Measurements from ENCODE around the gene CAMKMT.
"Not testable (repeated sequence)": the region's sequence is repeated elsewhere in the genome, so short reads cannot be mapped to it uniquely, and the experiment has no call there.

CAMKMT gene

DNA sequence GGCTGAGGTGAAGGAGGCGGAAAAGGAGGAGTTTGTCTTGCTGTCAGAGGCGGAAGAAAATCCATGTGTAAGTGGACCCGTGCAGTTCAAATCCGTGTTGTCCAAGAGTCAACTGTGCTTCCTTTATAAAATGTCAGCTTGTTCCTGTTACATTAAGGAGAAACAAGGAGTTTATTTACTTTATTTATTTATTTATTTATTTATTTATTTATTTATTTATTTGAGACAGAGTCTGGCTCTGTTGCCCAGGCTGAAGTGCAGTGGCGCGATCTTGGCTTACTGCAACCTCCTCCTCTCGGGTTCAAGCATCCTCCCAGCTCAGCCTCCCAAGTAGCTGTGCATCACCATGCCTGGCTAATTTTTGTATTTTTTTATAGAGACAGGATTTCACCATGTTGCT lies 143.9 kb downstream of the CAMKMT start:
- not testable (repeated sequence) for DNase-seq (ENCODE audit: low read depth)

DNA sequence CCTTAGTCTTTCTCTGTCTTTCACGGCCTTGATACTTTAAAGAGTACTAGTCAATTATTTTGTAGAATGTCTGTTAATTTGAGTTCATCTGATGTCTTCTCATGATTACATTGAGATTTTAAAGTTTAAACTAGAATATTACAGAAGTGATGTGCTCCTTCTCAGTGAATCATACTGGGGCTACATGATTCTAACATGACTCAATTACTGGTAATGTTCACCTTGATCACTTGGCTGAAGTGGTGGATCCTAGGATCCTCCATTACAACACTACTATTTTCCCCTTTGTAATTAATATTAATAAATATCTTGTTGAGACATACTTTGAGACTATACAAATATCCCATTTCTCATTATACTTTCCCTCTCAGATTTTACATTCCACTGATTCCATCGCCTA lies 148.5 kb downstream of the CAMKMT start:
- no peak for DNase-seq (ENCODE audit: low read depth)

GRCh38 chr2:44515416-44515815 lies 153.7 kb downstream of the CAMKMT start:
- DNase-seq (ENCODE audit: low read depth), result no peak

GRCh38 chr2:44519026-44519425 lies 157.3 kb downstream of the CAMKMT start:
- no peak for DNase-seq (ENCODE audit: low read depth)

GRCh38 chr2:44522846-44523245 lies 161.1 kb downstream of the CAMKMT start:
- DNase-seq (ENCODE audit: low read depth), result no peak

- no peak for DNase-seq (ENCODE audit: low read depth)
Observed at GRCh38 chr2:44524347-44524926, 162.7 kb downstream of the CAMKMT start.

DNA sequence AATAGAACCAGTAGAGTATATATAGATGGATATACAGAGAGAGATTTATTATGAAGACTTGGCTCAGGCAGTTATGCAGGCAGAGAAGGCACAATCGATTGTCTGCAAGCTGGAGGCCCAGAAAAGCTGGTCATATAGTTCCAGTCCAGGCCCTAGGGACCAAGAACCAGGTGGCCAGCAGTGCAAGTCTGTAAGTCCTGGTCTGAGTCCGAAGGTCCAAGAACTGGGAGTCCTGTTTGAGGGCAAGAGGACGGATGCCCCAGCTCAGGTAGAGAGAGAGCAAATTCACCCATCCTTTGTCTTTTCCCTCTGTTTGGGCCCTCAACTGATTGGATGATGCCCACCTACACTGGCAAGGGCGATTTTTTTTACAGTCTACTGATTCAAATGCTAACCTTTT lies 164.6 kb downstream of the CAMKMT start:
- no peak for DNase-seq (ENCODE audit: low read depth)

DNA sequence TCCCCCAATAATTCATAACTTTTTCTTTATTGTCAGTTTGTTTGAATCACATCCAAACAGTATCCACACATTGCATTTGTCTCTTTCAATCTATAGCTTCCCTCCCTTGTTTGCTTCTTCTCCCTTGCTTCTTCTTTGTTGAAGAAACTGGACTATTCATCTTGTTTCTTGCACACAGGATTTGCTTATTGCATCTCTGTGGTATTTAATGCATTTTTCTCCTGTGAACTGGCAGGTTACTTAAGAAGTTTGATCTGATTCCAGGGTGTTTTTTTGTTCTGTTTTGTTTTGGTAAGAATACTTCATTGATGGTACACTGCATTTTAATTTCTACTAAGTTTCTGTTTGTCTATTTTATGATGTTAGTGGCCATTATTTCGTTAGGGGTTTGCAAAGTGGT lies 166.8 kb downstream of the CAMKMT start:
- no peak for DNase-seq (ENCODE audit: low read depth)

GRCh38 chr2:44529448-44529847 lies 167.7 kb downstream of the CAMKMT start:
- no peak for DNase-seq (ENCODE audit: low read depth)

GRCh38 chr2:44531289-44531688 lies 169.5 kb downstream of the CAMKMT start:
- no peak for DNase-seq (ENCODE audit: low read depth)

DNA sequence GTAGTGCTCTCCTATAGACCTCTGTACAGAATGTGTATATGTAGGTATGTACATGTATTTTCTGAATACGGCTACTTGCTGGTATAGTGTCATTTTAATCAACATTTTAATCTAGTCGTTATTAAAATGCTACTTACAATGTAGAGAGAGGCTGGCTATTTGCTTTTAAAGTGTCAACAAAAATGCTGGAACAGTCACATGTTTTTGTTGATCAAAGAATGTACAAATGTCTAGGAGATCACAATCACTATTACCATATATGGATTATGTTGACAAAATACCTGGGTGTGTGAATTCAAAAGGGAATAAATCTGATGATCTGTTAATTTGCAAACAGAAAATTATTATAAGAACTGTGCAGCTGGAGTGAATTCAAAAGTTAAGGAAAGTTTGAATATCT lies 170.3 kb downstream of the CAMKMT start:
- no peak for DNase-seq (ENCODE audit: low read depth)

GRCh38 chr2:44533508-44533907 lies 171.8 kb downstream of the CAMKMT start:
- DNase-seq (ENCODE audit: low read depth), result no peak

- no peak for DNase-seq (ENCODE audit: low read depth)
Observed at GRCh38 chr2:44535376-44535775, 173.6 kb downstream of the CAMKMT start.

DNA sequence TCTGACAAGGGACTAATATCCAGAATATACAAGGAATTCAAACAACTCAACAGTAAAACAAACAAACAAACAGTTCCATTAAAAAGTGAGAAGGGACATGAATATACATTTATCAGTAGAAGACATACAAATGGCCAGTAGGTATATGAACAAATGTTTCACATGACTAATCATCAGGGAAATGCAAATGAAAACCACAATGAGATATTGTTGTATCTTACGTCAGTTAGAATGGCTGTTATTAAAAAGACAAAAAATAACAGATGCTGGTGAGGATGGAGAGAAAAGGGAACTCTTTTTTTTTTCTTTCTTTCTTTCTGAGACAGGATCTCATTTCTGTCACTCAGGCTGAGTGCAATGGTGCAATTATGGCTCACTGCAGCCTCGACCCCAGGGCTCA lies 175.5 kb downstream of the CAMKMT start:
- DNase-seq (ENCODE audit: low read depth), result no peak

DNA sequence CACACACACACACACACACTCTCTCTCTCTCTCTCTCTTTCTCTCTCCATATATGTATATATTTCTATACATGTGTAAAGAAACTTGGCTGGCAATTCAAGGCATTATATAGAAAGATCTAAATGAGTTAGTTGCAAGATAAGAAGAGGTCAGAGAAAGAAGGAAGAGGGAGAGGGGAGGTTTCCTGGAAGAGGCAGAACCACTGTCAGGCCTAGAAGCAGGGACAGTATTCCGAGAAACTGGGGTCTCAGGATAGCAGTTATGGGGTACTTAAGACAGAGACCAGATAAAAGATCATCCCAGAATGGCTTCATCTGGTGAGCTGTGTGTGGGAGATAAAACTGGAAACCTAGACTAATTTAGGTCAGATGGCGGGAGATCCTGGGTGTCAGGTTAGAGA lies 180.8 kb downstream of the CAMKMT start:
- no peak for DNase-seq (ENCODE audit: low read depth)

DNA sequence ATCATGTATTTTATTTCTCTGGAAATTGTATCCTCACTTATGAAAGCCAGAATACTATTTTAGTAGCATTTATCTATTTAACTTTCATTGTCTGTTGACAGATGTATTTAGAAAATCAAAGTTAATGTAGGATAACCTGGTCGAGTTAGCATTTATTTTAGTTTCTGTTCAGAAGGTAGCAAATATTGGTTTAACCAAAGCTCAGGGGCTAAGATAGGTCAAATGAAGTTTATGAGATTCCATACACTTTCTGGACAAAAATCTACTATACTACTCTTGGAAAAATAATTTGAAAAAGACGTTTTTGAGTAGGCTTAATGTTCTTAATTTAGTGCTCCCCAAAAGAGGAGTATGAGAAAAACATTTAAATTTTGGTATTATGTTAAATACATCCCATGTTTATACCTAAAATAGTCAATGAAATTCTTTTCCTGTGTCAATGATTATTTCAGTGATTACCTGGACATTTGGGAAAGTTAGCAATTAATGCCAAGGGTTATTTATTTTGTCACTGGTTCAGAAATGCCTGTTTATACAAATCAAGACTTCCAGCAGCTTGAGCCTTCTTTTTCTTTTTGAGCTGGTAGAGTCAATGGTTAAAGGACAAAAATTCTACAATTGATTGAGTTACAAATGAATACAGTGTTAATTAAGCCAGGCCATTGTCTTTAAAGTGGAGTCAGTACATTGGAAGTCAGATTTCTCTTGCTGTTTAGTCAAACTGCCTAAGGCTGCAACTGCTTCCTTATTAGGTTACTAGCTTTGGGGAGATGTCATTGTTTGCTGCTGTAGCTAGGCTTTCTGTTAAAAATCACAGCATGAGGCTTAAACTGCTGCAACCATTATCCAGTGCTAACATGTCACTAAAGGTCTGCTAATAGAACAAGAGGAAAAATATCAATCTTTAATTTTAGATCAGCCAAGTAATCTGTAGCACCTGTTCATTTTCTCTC lies 182.3 kb downstream of the CAMKMT start:
- DNase-seq (ENCODE audit: low read depth), result no peak

- DNase-seq (ENCODE audit: low read depth), result no peak
Observed at GRCh38 chr2:44545005-44545404, 183.3 kb downstream of the CAMKMT start.

DNA sequence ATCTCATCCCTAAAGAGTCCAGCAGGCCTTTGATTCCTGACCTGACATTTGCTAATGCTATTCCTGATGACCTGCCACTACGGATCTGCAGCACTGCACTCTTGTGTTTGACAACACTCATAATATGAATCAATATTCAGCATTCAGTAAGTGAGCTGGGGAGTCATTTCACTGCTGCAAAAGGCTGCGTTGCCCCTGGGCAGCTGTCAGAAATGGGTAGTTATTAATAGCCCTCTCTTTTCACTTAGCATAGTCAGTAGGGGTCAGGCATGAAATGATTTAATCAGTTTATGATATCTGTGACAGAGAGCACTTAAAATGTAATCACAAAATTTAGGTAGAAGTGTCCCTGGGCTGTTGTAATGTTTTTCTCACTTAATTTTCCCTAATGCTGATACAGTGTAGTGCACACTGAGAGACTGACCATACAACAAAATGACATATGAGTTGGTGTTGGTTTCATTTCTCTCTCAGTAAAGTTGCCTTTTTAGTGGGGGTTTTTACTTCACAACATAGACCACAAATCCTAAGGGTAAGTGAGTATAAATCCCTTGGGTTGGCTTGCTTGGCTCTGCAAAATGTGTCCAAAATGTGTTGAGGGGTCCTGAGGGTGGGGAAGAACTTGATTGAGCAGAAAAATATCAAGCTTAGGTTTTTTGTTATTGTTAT lies 184.8 kb downstream of the CAMKMT start:
- no peak for DNase-seq (ENCODE audit: low read depth)

DNA sequence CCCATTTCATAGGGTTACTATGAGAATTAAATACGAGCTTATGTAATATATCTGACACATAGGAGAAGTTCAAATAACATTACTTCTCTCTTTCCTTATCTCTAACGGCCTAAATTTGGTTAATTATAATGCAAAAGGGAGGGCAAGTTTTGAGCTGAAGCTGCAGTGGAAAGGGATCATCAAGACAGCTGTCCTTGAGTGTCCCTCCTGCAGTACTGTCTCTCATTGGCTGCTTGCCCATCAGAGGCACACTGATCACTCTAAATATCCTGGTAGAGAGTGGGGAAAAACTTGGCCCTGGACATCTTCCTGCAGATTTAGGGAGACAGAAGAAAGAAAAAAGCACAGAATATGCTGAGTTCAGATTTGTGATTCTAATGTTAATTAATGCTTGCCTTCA lies 186.0 kb downstream of the CAMKMT start:
- no peak for DNase-seq (ENCODE audit: low read depth)

GRCh38 chr2:44548221-44549098 lies 186.7 kb downstream of the CAMKMT start:
- DNase-seq (ENCODE audit: low read depth), result no peak

DNA sequence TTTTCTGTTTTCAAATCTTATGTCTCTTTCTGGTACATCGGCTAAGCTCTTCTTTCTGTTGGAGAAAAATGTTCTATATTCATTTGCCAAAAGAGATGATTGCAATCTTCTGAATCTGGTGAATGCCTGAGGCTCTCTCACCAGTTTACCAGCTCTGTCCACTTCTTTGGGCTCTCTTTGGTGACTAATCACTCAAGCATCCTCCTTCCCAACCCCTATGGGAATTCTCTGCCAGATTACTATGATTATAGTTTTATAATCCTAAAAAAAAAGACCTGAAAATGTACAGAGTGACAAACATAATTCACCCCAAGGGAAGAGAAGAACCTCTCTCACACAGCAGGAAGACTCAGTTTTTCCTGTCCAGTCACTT lies 187.3 kb downstream of the CAMKMT start:
- DNase-seq (ENCODE audit: low read depth), result no peak

- DNase-seq (ENCODE audit: low read depth), result no peak
Observed at GRCh38 chr2:44549856-44550255, 188.1 kb downstream of the CAMKMT start.

Data from activated T-cell treated with anti-CD3 and anti-CD28 coated beads for 24 hours (primary cell).